Measurements from ENCODE around the gene GNGT2.

The GNGT2 gene

GRCh38 chr17:49230636-49231562, 20.5 kb upstream of the GNGT2 start, which contains the start of gene PHOSPHO1:
TSS of gene PHOSPHO1 (minus strand) at chr17:49230787. CDS start at chr17:49226691, 4,096 bp downstream.
- Histone ChIP-seq H3K27ac (ENCODE audit: low read length) (no peak within 1 kb of the TSS), H3K4me2 (ENCODE audit: low read depth, low read length) (peak within 1 kb of the TSS; percentile 98), H3K9me2 (replicated peaks; ENCODE audit: insufficient read depth, low read length) (no peaks in the 10 kb centered on the region), H3K9me3 (replicated peaks; ENCODE audit: insufficient read depth, low read length) (no peaks in the 10 kb centered on the region), H2AFZ (ENCODE audit: low read length) (peak within 1 kb of the TSS; percentile 80), H3K4me1 (ENCODE audit: low read length) (0 out of 2 replicates have a peak, but pooled peaks cover 4% of the 10 kb centered on the region), H3K36me3 (replicated peaks; ENCODE audit: insufficient read depth, low read length) (no peaks in the 10 kb centered on the region), H3K27me3 (replicated peaks; ENCODE audit: insufficient read depth, low read length) (peaks cover 73% of the 10 kb centered on the region), H3K9ac (ENCODE audit: low read length) (peak within 1 kb of the TSS; percentile 26; the same call in 1 of the 2 replicates), H4K20me1 (ENCODE audit: insufficient read depth, low read length) (no peaks in the 10 kb centered on the region), H3F3A (ENCODE audit: insufficient read depth, low read length) (no peaks in the 10 kb centered on the region), H3K79me2 (ENCODE audit: low read length) (no peaks in the 10 kb centered on the region), H3K4me3 (ENCODE audit: low read length) (peak within 1 kb of the TSS; percentile 91)
- TF ChIP-seq EZH2phosphoT487 (IDR thresholded peaks at IDR 0.05; ENCODE audit: low read length) = no peak
- DNase-seq = peak; percentile 87

GRCh38 chr17:49229805-49230600, 19.6 kb upstream of the GNGT2 start:
- H3K9ac ChIP-seq (ENCODE audit: low read length) = peak overlapping the region; percentile 26; the same call in 1 of the 2 replicates
- DNase-seq = no peak

GRCh38 chr17:49229076-49229804, 18.9 kb upstream of the GNGT2 start:
- H3K9me2 ChIP-seq (replicated peaks; ENCODE audit: insufficient read depth, low read length) = no peaks in the 10 kb centered on the region
- TF ChIP-seq EZH2phosphoT487 (IDR thresholded peaks at IDR 0.05; ENCODE audit: low read length) = no peak
- no peak for TF ChIP-seq EZH2 (optimal IDR thresholded peaks at IDR 0.05; ENCODE audit: low read depth, low read length)
- no peak for TF ChIP-seq CTCF (IDR thresholded peaks at IDR 0.05; ENCODE audit: low read length)
- H3K27me3 ChIP-seq (replicated peaks; ENCODE audit: insufficient read depth, low read length) = peaks cover 79% of the 10 kb centered on the region

More at GRCh38 chr17:49229805-49230600, 19.6 kb upstream of the GNGT2 start:
- no peaks in the 10 kb centered on the region for H3K9me2 ChIP-seq (replicated peaks; ENCODE audit: insufficient read depth, low read length)
- H3K27me3 ChIP-seq (replicated peaks; ENCODE audit: insufficient read depth, low read length) = peaks cover 77% of the 10 kb centered on the region
- H3F3A ChIP-seq (ENCODE audit: insufficient read depth, low read length) = no peaks in the 10 kb centered on the region
- H3K36me3 ChIP-seq (replicated peaks; ENCODE audit: insufficient read depth, low read length) = no peaks in the 10 kb centered on the region
- H4K20me1 ChIP-seq (ENCODE audit: insufficient read depth, low read length) = no peaks in the 10 kb centered on the region
- TF ChIP-seq EZH2phosphoT487 (IDR thresholded peaks at IDR 0.05; ENCODE audit: low read length) = no peak
- TF ChIP-seq EZH2 (optimal IDR thresholded peaks at IDR 0.05; ENCODE audit: low read depth, low read length) = no peak
- TF ChIP-seq CTCF (IDR thresholded peaks at IDR 0.05; ENCODE audit: low read length) = no peak
- H3K9me3 ChIP-seq (replicated peaks; ENCODE audit: insufficient read depth, low read length) = no peaks in the 10 kb centered on the region
- H3K4me2 ChIP-seq (ENCODE audit: low read depth, low read length) = peak overlapping the region; percentile 98
- peak overlapping the region; percentile 80 for H2AFZ ChIP-seq (ENCODE audit: low read length)
- H3K4me1 ChIP-seq (ENCODE audit: low read length) = 0 out of 2 replicates have a peak, but pooled peaks cover 4% of the 10 kb centered on the region
- H3K27ac ChIP-seq (ENCODE audit: low read length) = no peak overlapping the region
- peak overlapping the region; percentile 91 for H3K4me3 ChIP-seq (ENCODE audit: low read length)
- no peaks in the 10 kb centered on the region for H3K79me2 ChIP-seq (ENCODE audit: low read length)

More at GRCh38 chr17:49229076-49229804, 18.9 kb upstream of the GNGT2 start:
- H3K9me3 ChIP-seq (replicated peaks; ENCODE audit: insufficient read depth, low read length) = no peaks in the 10 kb centered on the region
- no peak overlapping the region for H2AFZ ChIP-seq (ENCODE audit: low read length)
- H4K20me1 ChIP-seq (ENCODE audit: insufficient read depth, low read length) = no peaks in the 10 kb centered on the region
- 0 out of 2 replicates have a peak, but pooled peaks cover 4% of the 10 kb centered on the region for H3K4me1 ChIP-seq (ENCODE audit: low read length)
- no peaks in the 10 kb centered on the region for H3F3A ChIP-seq (ENCODE audit: insufficient read depth, low read length)
- H3K4me3 ChIP-seq (ENCODE audit: low read length) = no peak overlapping the region
- H3K27ac ChIP-seq (ENCODE audit: low read length) = no peak overlapping the region
- no peak overlapping the region for H3K9ac ChIP-seq (ENCODE audit: low read length)
- H3K79me2 ChIP-seq (ENCODE audit: low read length) = no peaks in the 10 kb centered on the region
- H3K4me2 ChIP-seq (ENCODE audit: low read depth, low read length) = no peak overlapping the region
- no peaks in the 10 kb centered on the region for H3K36me3 ChIP-seq (replicated peaks; ENCODE audit: insufficient read depth, low read length)
- no peak for DNase-seq
